DND-41 (cell line): Measurements from ENCODE around the gene KCNN1.

ENCODE experiments used
- CTCF ChIP-seq: IDR thresholded peaks from 2 replicates; pipeline ENCODE4 v1.5.1; 2012; ENCODE audit warnings: borderline replicate concordance, low read length, moderate library complexity, mild to moderate bottlenecking; ENCODE audit not compliant: poor library complexity, severe bottlenecking; ENCODE audit errors: extremely low read depth
- EZH2 ChIP-seq: IDR thresholded peaks from 3 replicates; pipeline ENCODE4 v1.6.1; 2012; ENCODE audit warnings: borderline replicate concordance, low read depth, mild to moderate bottlenecking, moderate library complexity, low read length, inconsistent platforms; ENCODE audit not compliant: severe bottlenecking

- TF ChIP-seq CTCF (no peak), EZH2 (no peak)
These were observed 18.3 kb downstream of the KCNN1 start for GRCh38 chr19:17985037-17985818.
